GM10248 (cell line): Measurements from ENCODE around the gene ABCC4.

ENCODE experiments used
- CTCF ChIA-PET: fragments of 300-600 bp; sonication (Branson Sonifier 250); formaldehyde crosslinking; extraction: SDS; loops from one replicate; lab custom pipeline; 2021; ENCODE audit warnings: antibody characterized with exemption; lab: Yijun Ruan, JAX
- POLR2A ChIA-PET: fragments of 350-650 bp; sonication (Branson Sonifier 250); formaldehyde crosslinking; extraction: SDS; loops from one replicate; lab custom pipeline; 2020; ENCODE audit warnings: antibody characterized with exemption; lab: Yijun Ruan, JAX
- DNase-seq: peaks from one replicate; pipeline ENCODE4 v3.0.0; 2012; ENCODE audit errors: extremely low spot score
- CTCF ChIP-seq: IDR thresholded peaks from 2 replicates; pipeline ENCODE4 v1.5.1; 2012; ENCODE audit warnings: mild to moderate bottlenecking, low read depth; ENCODE audit errors: extremely low read depth, missing control alignments, control extremely low read depth

ABCC4 gene

GRCh38 chr13:95118541-95119324, 182.5 kb downstream of the ABCC4 start:
- no peak for DNase-seq
- ChIA-PET POLR2A (no interaction called here), CTCF (interaction anchor here (1.9 kb wide), 1 partner anchor 16 kb away, joined by 5 read pairs; no protein-coding TSS in a partner anchor)
- TF ChIP-seq CTCF, result no peak

GRCh38 chr13:95117092-95117491, 184.2 kb downstream of the ABCC4 start:
- ChIA-PET CTCF (interaction anchor here (0.9 kb wide), 1 partner anchor 10 kb away, joined by 3 read pairs; no protein-coding TSS in a partner anchor), POLR2A (no interaction called here)
- TF ChIP-seq CTCF, result no peak
- DNase-seq, result no peak

- no peak for DNase-seq
- ChIA-PET POLR2A (no interaction called here), CTCF (no interaction called here)
- no peak for TF ChIP-seq CTCF
Observed at GRCh38 chr13:95115525-95115924, 185.7 kb downstream of the ABCC4 start.

- ChIA-PET CTCF (interaction anchor here (1.4 to 1.6 kb wide), 2 partner anchors 9 to 11 kb away, joined by 4 to 8 read pairs; no protein-coding TSS in a partner anchor), POLR2A (no interaction called here)
- DNase-seq, result no peak
- TF ChIP-seq CTCF, result no peak
Observed at GRCh38 chr13:95113601-95114000, 187.7 kb downstream of the ABCC4 start.

- no peak for TF ChIP-seq CTCF
- ChIA-PET CTCF (no interaction called here), POLR2A (no interaction called here)
- no peak for DNase-seq
Observed at GRCh38 chr13:95112883-95113282, 188.4 kb downstream of the ABCC4 start.

- POLR2A ChIA-PET, result no interaction called here
- no peak for TF ChIP-seq CTCF
- CTCF ChIA-PET, result no interaction called here
- DNase-seq, result no peak
Observed at GRCh38 chr13:95111608-95112007, 189.6 kb downstream of the ABCC4 start.

- CTCF ChIA-PET, result interaction anchor here (2.9 kb wide), 1 partner anchor 7 kb away, joined by 8 read pairs; no protein-coding TSS in a partner anchor
- POLR2A ChIA-PET, result no interaction called here
- no peak for DNase-seq
- TF ChIP-seq CTCF, result no peak
Observed at GRCh38 chr13:95106562-95106961, 194.7 kb downstream of the ABCC4 start.
